DMS114 treated with DMSO at 0.1 percent for 48 hours (cell line): Measurements from ENCODE around the gene LRRC26.
A peak's percentile ranks its signal among the peaks of the same experiment; 100 is the strongest.

ENCODE experiments used
- DNase-seq: peaks from one replicate; lab custom pipeline; 2025; ENCODE audit not compliant: unreplicated experiment; lab: John Stamatoyannopoulos, UW

The LRRC26 gene

DNA sequence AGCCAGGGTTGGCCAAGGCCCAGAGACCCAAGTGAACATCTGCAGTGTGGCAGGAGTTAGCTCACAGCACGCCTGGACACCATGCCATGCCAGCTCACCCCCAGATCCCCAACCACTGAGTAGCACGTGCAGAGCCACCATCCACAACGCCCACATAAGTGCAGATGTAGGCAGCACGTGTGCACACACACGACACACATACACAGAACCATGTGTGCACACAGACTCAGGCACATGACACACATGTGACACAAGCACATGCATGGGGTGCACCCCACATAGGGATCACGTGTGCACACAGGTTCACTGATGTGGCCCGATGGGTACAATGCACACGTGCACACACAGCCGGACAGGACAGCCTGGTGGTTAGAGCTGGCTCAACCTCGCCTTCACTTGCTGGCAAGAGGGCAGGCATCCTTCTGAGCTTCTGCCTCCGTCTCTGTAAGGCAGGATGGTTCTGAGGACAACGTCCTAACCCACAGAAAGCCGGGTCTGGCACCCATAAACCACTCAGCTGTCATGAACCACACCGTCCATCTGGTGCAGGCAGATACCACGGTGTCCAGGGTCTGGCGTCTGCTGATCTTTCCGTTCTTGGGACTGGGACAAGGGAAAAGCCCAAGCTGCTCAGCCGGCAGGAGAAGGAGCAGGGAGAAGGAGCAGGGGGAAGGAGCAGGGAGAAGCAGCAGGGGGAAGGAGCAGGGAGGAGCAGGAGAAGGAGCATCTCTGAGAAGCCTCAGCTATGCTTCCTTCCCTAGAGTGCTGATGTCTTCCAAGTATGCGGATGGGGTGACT is 12.0 kb downstream of the LRRC26 start:
- no peak for DNase-seq

DNA sequence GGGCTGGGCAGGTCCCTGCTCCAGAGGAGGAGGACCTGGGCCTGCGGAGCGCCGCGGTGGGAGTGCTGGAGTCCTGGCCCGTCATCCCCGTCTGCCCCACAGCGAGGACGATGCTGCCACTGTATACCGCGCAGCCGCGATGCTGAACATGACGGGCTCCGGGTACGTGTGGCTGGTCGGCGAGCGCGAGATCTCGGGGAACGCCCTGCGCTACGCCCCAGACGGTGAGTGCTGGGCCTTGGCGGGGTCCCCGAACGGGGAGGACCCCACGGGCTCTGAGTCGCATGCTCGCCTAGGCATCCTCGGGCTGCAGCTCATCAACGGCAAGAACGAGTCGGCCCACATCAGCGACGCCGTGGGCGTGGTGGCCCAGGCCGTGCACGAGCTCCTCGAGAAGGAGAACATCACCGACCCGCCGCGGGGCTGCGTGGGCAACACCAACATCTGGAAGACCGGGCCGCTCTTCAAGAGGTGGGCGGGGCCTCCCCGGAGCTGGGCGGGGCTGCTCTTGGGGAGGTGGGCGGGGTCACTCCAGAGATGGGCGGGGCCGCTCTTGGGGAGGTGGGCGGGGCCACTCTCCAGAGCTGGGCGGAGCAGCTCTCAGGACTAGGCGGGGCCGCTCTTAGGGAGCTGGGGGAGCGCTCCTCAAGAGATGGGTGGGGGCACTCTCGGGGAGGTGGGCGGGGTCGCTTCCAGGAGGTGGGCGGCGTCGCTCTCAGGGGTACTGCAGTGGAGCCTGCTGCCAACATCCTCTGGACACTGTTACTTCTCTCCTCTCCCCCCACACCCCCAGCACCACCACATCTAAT is 13.1 kb downstream of the LRRC26 start:
- DNase-seq, result no peak

DNA sequence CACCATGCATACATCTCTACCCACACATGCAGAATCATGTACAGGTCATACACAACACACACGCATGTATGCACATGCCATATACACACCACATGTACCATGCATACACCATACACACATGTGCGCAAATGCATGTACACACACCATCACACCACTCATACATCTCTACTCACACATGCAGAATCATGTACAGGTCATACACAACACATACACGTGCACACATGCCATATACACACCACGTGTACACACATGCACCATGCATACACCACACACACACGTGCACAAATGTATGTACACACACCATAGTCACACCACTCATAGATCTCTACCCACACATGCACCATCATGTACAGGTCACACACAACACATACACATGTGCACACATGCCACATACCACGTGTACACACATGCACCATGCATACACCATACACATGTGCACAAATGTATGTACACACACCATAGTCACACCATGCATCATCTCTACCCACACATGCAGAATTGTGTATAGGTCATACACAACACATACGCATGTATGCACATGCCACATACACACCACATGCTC is 16.9 kb downstream of the LRRC26 start:
- no peak for DNase-seq

DNA sequence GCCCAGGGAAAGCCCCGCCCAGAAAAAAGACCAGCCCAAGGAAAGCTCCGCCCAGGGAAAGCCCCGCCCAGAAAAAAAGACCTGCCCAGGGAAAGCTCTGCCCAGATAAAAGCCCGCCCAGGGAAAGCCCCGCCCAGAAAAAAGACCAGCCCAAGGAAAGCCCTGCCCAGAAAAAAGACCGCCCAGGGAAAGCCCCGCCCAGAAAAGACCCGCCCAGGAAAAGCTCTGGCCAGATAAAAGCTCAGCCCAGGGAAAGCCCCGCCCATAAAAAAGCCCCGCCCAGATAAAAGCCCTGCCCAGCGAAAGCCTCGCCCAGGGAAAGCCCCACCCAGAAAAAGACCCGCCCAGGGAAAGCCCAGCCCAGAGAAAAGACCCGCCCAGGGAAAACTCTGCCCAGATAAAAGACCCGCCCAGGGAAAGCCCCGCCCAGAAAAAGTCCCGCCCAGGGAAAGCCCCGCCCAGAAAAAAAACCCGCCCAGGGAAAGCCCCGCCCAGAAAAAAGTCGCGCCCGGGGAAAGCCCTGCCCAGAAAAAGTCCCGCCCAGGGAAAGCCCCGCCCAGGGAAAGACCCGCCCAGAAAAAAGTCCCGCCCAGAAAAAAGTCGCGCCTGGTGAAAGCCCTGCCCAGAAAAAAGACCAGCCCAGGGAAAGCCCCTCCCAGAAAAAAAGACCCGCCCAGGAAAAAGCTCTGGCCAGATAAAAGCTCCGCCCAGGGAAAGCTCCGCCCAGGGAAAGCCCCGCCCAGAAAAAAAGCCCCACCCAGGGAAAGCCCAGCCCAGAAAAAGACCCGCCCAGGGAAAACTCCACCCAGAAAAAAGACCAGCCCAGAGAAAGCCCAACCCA is 19.0 kb downstream of the LRRC26 start:
- DNase-seq, result peak; percentile 14

DNA sequence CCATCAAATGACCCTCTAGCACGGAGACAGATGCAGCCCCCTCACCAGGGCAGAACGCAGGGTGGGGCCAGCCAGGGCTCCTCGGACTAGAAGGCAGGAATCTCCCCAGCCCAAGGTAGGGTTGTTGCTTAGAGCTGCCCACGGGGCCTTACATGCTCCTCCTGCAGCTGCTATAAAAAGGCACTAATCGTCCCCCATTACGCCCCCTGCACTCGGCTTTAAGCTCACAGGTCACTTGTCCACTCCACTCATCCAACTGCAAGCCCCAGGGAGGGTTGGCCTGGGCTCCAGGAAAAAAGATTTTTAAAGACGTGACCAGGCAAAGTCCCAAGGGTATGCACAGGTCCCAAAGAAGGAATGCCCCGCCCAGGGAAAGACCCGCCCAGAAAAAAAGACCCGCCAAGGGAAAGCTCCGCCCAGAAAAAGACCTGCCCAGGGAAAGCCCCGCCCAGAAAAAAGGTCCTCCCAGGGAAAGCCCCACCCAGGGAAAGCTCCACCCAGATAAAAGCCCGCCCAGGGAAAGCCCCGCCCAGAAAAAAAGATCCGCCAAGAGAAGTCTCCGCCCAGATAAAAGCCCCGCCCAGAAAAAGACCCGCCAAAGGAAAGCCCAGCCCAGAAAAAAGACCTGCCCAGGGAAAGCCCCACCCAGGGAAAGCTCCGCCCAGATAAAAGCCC is 19.8 kb downstream of the LRRC26 start:
- no peak for DNase-seq

DNA sequence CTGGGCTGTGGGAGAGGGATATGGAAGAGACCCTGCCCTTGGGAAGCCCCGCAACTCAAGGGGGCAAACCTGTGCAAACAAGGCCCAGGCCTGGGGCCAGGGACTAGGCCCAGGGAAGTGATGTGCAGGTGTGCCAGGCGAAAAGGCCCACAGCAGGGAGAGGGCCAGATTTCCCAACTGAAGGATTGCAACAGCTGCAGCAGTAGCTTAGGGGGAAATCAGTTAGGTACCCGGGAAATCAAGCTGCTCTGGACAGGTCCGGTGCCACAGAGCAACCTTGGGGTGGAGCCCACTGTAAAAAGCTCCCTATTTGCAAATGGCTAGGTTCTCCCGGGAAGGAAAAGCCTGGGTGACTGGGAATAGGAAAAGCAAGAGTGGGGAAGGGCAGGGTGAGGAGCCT is 20.5 kb downstream of the LRRC26 start:
- DNase-seq, result no peak

DNA sequence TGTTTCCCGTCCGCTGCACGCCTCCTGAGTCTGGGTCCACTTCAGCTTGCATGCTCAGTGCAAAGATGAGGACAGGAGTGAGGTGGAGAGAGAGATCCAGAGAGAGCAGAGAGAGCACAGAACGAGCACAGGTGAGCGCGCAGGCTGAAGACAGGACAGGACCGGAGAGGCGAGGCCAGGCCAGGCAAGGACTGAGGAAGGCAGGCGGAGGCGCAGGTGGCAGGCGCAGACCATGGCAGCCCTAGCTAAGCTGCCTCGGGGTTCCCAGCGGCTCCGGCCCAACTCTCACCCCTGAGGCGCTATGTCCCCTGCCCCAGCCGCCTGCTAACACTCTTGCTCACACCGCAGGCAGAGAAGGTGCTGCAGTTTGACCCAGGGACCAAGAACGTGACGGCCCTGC is 21.2 kb downstream of the LRRC26 start:
- no peak for DNase-seq

DNA sequence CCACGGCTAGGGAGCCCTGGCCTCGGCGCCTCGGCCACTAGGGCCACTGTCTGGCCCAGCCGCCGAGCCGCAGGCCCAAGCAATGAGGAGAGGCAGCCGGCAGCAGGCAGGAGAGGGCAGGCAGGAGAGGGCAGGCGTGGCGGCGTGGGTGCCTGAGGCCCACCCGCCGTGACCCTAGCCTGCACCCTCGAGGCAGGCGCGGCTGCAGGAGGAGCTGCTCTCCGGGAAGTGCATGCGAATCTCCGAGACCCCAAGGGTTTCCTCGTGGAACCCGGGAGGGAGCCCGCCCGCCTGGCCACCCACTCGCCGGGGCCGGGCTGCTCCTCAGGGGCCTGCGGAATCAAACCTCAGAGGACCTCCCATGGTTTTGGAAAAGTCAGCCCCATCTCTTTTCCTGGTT is 21.6 kb downstream of the LRRC26 start:
- DNase-seq, result no peak

DNA sequence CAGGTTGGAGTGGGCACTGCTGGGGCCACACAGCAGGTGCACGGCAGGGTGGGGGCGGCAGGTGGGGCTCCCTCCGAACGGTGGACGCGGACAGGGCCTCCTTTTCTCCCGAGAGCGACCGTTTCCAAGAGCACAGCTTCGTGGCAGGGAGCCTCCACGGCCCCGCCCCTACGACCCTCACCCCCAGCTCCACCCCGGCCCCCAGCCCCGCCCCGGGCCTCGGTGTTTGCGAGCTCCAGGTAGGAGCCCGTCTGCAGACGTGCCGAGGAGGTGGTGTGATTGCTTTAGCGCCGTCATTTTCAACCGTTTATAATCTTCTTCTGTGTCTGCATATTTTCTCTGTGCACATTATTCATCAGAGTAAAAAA is 22.1 kb downstream of the LRRC26 start:
- DNase-seq, result no peak

DNA sequence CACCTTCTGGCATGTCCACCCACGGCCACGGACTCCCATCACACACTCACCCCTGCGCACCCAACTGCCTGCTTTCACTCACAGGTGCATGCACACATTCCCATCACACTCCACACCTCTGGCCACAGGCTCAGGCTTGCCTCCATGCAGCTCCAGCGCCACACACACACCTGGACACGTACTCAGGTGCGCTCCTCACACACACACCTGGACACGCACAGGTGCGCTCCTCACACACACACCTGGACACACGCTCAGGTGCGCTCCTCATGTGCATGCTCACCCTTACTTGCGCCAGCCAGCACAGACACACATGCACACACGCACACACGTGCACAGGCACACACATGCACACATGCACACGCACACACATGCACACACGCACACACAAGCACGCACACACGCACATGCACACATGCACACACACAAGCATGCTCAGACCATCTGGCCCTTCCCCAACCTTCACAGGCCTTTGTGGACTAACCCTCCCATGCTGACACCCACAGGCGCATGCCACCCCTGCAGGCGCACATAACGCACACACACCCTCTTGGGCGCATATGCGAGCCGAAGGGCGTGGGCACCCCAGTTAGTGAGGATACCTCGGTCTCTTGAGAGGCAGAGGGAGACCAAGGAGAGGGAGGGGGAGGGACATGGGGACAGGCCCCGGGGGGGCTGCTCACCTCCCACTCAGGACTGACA is 22.6 kb downstream of the LRRC26 start:
- DNase-seq, result no peak

DNA sequence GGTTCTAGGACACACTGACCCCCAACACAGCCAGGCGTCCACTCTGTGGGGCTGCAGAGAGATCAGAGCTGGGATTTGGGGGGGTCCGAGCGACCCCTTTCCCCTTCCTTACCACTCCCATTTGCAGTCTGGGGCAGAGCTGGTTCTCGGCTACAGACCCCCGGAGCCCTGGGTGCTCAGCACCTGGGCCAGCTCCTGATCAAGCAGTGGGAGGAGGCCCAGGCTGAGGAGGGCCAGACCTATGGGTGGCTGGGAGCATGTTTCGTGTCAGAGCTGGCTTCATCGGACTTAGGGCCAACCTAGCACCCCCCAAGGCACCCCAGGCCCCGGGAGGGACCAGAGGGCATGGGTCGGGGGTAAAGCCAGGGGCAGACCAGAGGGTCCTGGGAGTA is 23.3 kb downstream of the LRRC26 start:
- no peak for DNase-seq

DNA sequence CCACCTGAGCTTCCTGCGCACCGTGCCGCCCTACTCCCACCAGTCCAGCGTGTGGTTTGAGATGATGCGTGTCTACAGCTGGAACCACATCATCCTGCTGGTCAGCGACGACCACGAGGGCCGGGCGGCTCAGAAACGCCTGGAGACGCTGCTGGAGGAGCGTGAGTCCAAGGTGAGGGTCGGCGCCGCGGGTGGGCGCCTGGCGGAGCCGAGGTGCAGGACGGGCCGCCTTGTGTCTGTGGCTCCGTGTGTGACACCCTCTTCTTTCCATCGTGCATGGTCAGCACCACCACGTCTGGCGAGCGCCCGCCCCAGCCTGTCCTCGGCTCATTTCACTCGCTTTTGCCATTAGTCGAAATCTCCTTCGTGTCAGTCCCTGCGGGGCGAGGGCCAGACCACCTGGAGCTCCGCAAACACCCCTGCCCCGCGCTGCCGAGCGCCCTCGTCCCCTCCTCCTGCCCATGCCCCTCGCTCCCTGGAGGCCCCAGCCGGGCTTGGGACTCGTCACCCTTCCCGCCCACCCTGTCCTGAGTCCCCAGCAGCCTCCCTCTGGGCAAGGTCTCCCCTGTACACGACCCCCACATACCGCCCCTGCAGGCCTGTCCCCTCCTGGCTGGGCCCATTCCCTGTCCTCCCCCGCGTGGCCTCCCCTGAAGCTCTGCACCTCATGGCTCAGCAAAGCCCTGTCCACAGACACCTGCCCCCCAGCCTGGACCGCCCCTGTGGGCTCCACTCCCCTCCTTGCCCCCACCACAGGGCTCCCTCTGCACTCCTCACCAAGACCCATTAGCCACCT is 23.9 kb downstream of the LRRC26 start:
- no peak for DNase-seq

DNA sequence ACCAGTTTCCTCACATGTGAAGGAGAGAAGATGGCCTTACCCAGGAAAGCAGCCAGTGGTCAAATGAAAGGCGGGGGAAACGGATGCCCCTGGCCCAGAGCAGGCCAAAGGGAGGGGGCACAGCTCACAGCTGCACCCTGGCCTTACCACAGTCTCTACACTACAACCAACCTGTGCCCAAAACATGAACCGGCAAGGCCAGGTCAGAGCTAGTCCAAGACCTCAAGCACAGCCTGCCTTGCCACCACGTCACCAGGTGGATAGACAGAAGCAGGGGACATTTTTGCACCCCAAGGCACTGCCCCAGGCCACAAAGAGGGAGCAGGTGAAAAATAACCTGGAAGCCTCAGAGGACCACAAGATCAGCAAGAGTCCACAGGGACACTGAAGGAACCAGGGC is 26.4 kb downstream of the LRRC26 start:
- DNase-seq, result no peak

DNA sequence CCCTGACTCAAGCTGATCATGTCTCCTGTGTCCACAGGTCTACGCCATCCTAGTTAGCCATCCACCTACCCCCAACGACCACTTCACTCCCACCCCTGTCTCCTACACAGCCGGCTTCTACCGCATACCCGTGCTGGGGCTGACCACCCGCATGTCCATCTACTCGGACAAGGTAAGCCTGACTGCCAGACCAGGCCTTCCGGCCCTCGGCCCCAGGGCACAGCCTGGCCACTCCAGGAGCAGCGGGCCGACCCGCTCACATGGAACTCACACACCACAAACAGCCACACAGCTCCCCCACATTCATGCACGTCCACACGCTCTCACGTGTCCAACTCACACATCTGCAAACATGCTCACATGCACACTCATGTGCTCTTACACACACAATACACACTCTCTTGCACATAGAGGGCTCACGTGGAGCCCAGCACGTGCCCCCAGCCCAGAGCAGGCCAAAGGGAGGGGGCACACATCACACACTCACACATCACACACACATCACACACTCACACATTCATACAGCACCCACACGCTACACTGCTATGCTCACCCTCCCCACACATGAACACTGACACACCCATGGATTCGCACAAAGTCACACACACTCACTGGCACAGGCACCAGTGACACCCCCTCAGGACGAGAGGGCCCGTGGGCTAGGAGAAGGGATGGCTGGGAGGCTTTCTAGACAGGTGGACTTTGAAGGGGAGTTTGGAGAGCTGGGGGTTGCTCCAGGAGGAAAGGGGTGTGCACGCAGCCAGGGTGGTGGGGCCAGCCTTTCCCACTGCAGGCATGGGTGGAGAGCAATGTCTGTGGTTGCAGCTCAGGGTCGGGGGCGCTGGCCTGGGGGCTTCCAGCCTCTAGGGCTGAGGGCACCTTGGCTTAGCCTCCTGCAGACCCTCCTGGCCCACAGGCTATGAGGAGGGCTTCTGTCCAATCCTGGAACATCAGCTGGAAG is 27.6 kb downstream of the LRRC26 start:
- DNase-seq, result no peak

DNA sequence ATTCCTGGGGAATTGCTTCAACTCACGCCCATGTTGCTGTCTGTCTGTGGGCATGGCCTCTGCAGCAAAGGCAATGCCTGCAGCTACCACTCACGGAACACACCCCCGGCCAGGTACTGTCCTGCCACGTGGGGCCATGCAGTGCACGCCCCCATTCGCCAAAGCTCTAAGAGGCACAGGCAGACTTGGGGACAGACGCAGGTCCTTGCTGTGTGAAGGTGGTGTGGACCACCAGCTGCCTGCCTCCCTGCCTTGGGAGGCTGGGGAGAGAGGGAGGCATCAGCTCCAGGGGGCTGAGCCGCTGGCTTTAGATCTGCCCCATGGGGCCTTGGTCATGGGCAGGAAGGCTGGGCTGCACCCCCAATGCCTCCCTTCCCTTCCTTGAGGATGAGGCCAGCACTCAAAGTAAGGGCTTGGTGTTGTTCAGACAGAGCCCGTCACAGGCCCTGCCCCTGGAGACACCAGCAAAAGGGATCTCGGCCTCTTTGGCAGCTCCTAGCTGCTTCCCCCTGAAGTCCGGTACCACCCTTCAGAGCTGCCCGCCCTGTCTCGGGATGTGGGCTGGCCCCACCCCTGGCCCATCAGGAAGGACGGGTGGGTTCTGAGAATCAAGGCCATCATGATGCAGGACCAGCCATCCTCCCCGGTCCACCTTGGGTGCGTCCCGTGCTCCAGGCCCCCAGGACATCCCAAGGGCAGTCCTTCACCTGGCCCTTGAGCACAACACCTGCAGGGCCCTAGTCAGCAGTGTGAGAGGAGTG is 28.6 kb downstream of the LRRC26 start:
- DNase-seq, result no peak

DNA sequence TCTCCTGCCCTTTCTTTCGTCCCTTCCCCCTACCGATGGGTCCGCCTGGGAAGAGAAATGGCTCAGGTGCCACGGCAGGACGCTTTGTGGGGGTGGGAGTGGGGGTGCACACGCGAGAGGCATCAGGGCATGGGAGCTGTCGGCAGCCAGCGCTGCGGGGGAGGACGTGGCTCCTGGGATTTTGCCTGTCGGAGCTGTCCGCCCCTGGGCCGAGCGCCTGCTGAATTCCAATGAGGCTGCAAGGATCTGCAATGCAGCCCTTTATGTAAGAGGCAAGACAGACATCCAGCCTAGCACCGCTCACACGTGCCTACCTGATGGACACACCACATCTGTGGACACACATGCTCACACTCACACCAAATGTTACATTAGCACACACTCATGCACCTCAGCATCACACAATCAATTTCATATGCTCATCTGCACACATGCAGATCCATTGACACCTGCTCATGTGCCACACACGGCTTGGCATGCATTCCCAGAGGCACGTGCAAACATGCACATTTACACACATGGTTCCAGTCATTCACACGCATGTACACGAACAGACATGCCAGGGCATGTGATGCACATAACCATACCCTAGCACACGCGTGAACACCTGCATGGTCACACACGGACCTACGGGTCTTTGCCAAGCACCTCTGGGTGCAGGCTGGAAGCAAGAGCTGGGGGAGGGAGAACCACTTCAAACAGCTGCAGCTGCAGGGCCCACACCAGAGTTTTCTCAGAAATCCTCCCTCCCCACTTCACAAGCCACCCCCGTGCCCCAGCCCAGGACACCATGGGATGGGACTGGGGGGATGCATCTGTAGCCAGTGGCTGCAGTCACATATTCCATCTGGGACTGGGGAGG is 29.5 kb downstream of the LRRC26 start:
- DNase-seq, result no peak
